SW480 (cell line): ENCODE measurements around the gene TCEA2.

Experiments
- DNase-seq: peaks from one replicate; pipeline ENCODE4 v3.0.0-alpha.2; 2016; ENCODE audit warnings: low spot score

TCEA2 gene

DNA sequence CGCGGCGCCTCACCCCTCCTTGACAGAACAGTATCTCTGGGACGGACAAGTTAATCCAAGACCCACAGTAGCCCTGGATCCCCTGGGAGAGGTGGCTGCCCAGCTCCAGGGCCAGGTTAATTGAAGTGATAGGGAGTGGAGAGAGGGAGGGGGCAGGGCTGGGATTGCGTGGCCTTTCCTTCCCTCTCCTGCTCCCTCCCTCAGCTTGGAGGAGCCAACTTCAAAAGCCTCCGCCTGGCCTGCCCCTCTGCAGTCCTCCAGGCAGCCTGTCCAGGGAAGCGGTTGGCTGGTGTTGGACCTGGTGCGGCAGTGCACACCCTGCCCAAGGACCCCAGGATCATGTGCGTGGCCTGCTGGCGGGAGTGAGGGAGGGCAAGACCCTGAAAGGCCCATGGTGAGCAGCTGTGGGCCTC is 27.1 kb upstream of the TCEA2 start, which contains the start of gene C20orf204:
Gene C20orf204, plus strand, starts transcription at position 250 of the 413 bp plus-strand sequence. Its CDS starts 142 bp downstream, at position 392.
- no peak for DNase-seq

DNA sequence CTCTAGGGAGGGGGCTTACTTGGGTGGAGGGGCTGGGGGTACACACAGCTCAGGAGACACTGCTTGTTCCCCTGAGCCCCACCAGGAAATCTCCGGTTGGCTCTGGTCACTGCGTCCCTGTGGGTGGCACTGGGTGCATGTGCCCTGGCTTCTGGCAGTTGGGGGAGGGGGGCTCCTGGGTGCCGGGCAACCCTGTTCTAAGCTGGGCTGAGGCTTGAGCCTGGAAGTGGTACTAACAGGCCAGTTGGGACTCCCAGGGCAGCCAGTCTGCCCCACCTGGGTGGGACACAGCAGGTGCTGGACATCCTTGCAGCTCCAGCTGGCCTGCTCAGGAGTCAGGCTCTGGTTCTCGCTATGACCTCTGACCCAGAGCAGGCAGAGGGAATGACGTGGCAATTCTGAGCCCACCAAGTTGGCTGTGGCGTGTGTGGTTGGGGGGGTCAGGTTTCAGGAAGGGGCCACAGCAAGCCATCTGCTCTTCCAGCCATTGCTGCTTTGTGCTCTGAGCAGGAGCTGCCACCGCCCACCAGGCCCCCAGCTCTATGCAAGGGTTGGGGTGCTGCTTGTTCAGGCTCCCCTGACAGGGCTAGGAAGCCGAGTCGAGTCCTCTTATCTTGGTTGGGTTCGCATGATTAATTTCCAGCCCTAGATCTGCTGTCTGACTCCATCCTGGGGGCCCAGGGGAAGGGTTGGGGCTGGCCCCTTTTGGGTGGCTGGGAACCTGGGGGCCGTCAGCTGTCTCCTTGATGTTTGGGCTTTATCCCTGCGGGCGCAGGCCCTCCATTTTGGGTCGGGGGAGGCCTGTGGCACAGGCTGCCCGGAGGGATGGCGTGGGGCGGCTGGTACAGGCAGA is 26.4 kb upstream of the TCEA2 start:
- DNase-seq, result no peak

DNA sequence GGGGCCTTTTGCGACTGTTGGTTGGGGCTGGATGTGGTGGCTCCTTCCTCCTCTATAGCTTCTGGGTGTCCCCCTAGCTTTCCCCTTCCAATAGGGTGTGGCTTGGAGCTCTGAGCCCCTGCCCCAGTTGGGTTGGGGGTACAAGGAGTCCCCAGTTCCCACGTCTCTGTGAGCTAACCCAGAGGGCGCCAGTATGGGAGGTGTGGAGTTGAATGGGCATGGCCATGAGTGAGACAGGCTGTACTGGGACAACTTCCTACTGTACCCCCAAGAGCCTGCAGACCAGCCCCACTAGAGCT is 25.9 kb upstream of the TCEA2 start:
- no peak for DNase-seq

DNA sequence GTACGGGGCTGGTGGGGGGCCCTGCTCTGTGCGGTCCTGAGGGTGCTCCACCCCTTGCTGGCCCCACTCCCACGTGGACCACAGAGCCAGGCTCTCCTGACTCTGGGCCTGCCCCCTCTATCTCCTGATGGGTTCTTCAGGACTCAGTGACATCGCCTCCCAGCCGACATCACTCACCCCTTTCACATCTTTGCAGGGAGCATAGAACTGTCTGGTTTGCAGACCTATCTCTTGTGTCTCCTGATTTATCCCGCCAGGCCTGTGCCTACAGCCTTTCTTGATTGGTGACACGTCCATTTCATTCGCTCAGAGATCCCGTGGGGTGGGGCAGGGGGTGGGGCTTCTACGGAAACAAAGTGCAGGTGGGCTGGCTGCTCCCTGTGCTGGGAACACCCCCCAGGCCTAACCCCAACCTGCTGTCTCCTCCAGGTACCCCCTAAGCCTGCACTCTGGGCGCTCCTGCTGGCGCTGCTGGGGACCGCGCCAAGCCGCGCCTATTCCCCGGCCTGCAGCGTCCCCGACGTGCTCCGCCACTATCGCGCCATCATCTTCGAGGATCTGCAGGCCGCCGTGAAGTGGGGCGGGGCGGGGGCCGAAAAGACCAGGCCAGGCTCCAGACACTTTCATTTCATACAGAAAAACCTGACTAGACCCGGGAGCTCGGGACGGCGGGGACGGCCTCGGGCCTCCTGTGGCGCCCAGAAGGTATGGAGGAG is 25.3 kb upstream of the TCEA2 start:
- DNase-seq, result peak; percentile 53

DNA sequence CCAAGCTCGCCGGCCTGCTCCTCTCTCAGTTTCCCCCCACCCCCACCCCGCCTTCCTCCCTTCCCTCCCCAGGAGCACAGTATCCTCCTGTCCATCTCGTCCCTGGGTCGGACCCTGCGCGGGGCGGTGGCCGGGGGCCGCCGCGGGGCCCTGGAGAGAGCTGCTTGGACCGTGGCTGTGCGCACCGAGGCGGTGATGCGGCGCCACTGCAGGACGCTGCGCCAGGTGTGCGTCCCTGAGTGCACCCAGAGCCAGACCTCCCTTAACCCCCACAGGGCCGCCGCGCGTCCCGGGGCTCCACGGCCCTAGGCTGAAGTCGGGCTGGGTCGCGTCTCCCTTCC is 24.8 kb upstream of the TCEA2 start:
- peak; percentile 72 for DNase-seq

DNA sequence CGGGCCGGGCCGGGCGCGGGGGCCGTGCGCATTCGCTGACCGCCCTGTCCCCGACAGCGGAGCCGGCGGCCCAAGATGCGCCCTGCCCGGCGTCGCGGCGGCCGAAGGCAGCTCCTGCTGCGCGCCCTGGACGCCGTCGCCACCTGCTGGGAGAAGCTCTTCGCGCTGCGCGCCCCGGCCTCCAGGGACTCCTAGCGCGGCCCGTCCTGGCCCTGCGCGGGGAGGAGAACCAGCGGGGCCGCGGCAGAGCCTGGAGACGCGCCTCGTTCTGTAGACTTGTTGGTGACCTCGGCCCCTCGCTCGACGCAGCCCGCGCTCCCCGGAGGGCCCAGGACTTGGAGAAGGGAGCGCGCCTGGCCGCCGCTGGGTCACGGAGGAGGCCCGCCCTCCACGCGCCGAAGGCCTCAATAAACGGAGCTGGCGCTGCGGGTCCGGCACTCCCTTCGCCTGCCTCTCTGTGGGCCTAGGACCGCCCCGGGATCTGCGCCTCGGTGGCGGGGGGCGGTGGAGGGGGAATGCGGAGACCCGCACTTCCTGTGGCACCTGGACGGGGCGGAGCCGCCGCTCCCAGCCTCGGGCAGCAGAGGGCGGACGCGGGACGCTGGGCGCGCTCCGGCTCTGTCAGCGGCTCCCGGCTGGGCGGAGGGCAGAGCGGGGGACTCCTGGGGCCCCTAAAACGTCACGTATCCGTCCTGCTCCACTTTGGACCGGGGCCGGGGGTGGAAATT is 24.3 kb upstream of the TCEA2 start:
- peak; percentile 90 for DNase-seq

DNA sequence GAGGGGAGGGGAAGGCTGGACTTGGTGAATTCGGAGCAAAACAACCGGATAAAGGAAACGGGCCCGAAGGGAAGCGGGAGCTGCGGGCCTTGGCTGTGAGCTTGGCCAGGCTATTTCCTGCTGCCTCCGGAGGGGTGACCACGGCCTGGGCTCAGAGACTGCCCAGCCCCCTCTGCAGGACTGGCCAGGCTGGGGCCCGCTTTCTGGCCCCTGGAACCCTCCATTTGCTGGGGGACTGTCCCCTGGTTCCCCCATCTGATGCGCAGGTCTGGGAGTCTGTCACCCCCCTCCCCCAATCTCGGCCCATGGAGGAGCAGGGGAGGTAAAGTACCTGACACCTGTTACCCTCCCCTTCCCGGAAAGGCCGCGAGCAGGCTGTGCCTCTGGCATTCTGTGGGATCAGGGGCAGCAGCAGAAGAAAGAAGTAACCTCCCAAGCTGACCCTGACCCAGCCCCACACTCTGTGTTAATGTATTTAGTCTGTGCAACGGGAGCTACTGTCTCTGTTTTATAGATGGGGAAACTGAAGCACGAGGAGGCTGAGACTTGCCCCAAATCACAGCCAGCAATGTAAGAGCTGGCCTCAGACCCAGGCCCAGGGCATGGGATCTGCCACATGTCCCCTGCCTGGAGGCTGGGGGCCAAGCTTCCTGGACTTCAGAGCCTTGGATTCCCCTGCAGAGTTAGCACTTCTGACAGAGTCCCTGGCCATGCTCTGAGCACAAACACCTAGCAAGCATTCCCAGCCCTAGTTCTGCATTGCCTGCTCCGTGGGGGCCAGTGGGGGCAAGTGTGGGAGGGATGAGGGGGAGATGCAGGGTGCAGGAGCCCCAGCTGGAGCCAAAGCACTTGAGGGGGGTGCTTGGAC is 23.5 kb upstream of the TCEA2 start:
- no peak for DNase-seq

DNA sequence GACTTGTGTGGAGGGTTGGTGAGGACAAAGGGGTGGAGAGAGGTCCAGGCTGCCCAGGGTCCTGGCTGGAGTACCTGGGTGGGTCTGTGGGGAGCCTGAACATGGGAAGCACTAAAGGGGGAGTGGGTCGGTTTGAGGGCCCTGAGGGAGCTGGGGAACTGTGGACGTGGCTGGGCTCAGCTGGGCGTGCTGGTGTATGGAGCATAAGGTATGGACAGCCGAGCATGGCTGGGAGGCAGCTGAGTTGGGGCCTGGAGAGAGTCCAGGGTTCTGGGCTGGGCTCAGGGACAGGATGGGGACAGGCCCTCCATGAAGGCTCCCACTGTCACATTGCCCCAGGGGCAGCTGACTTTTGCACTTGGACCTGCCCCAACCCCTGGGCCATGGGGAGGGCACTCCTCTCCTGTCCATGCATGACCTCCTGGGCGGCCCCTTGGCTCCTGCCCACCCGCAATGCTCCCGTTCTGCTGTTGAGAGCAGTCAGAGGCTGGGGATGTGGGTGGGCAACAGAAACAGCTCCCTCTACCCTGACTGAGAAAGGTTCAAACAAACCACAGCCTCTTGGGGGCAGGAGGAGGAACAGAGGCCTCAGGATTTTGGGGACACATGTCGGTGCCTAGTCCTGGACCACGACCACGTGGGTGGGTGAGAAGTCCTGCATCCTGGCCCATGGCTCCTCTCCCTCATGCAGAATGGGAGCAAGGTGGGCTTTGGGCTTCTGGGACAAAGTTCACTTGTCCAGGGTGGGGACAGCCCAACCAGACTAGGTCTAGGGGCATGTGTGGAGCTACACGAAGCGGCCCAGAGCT is 22.6 kb upstream of the TCEA2 start:
- no peak for DNase-seq

DNA sequence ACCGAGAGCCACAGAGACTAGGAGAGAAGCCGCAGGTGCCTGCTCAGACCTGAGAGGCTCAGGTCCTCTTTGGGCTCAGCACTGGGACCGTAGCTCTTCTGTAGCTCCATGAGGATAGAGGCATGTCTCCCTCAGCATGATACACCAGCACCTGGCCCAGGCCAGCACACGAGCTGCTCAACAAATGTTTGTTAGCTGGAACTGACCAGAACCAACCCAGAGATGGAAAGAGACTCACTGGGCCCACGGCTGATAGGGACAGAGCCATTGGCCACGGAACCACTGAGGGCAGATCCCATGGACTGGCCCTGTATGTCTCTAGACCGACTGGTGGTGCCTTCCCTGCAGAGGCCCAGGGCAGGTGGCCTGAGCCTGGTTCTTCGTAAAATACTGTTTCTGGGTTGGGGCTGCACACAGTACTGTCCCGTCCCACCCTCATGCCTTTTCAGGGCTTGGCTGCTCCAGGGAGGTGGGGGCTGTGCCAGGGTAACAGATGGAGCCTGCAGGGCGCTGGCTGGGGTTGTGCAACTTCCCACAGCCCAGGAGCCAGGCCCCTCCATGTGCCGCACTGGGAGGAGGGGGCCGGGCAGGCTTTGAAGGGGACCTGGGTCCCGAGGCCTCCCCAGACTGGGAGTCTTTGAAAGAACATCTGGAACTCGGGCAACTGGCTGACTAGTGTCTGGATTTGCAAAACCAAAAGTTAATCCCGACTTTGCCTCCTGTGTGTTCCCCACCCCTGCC is 21.8 kb upstream of the TCEA2 start:
- no peak for DNase-seq

DNA sequence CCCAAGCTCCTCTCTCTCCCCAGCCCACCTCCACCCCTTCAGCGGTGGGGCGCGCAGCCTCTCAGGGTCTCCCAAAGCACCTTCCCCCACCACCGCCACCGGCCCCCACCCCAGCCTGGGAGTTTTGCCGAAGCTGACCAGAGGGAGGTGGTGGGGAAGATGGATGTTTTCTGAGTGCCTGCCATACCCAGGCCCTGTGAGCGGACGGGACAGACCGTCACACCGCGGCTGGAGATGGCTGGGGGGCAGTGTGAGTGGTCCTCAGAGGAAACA is 21.3 kb upstream of the TCEA2 start:
- no peak for DNase-seq

DNA sequence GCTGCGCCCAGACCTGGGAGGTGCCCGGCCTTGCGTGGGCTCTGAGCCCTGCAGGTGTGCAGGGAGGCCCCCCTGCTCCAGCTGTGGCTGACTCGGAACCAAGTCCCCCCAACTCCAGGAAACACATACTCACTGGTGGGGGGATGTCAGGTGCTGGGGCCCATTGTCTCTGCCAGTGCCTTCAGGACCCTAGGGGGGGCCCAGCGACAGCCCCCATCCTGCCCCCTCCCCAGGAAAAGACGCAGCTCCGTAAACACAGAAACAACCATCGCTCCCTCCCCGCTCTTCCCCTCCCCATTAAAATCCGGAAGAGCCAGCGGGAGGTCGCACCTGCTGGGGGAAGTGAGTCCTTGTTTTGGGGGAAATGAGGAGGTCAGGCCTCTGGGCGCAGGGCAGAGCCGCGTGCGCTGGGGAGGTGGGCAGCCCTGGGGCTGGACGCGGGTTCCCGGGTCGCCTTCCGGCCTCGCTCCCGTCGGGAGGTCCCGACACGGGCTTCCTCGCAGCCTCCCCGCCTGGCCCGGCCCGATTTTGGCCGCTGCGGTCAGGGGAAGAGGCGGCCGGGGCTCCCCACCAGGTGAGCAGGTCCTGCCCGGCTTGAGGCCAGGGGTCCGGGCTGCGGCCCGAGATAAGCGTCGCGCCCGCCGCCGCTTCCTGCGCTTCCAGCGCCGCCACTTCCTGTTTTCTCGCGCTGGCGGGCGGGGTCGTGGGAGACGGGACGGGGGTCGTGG is 20.8 kb upstream of the TCEA2 start:
- DNase-seq, result no peak

DNA sequence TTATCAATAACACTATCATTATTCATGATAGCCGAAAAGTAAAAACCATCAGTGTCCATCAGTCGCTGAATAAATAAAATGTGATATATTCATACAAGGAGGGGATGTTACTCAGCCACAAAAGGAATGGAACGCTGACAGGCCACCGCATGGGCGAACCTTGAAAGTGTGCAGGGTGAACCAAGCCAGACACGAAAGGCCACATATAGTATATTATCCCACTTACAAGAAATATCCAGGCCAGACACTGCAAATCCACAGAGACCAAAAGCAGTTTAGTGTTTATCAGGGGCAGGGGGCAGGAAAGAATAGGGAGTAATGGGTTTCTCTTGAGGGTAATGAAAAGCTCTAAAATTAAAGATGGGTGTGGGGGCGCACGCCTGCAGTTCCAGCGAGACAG is 19.2 kb upstream of the TCEA2 start:
- no peak for DNase-seq

DNA sequence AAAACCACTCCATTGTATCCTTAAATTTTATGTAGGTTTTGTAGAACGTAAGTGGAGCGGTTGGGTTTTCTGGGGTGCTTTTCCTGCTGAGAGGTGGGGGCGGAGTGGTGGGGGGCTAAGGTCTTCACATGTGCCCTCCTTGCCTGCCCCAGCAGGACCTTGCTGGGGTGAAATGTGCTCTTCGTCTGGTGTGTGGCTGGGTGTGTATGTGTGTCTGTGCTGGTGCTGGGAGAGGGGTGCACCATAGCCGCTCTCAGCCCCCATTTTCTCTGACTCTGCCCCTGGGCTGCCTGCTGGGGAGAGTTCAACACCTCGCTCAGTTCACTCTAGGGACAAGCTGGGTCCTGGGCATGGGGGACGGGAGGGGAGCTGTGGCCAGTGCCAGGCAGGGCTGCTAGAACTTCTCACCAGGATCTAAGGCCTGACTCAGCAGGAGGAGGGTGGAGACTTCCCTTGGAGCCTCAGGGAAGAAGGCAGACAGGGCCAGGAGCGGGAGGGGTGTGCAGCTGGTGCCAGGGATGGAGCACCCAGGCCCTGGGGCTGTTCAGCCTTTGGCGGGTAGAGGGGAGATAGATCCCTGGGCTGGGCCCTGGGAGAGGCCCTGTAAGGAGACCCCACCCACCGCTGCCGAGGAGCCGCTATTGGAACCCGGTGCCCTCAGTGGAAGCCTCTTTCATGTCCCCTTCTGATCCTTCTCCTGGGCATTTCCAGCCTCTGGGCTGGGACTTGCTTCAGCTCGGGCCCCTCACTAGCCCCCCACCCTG is 18.3 kb upstream of the TCEA2 start:
- peak; percentile 54 for DNase-seq

DNA sequence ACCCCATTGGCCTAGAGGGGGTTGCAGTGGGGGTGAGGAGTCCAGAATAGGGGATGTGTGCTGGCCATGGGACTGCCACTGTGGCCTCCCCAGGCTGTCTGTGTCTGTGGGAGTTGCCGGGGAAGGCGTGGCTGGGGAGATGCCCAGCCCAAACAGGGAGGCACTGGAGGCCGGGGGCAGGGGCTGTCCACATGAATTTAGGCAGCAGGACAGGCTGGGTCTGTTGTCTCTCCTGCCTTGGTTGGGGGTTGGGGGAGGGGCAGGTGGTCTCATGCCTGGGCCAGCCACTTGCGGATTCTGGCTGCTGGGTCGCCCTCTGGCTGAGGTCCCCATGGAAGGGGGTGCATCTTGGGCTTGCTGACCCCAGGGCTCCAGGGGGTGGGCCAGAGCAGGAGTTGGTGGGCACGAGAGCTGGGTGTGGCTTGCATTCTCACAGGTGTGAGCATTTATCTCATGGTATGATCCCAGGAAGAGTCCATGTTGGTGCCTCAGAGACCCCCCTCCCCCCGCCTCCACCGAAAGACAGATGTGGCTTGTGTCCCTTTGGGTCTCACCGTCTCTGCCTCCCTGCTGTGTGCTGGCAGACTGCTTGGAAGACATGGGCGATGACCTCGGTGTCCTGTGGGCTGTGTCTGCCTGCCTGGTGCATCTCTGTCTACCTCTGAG is 17.5 kb upstream of the TCEA2 start:
- no peak for DNase-seq

DNA sequence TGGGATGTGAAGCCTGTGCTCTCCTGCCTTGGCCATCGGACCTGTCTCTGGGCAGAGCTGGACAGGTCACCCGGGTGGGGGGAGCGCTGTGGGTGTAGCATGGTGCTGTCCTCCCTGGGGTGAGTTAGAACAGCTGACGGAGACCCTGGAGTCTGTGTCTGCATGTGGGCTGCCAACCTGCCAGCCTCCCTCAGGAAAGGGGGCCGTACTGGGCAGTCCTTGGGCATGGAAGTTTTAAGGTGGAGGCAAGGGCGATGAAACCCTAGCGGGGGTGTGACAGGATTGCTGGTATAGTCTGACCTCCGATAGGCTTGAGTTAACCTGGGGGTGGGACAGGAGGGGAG is 16.0 kb upstream of the TCEA2 start:
- no peak for DNase-seq

DNA sequence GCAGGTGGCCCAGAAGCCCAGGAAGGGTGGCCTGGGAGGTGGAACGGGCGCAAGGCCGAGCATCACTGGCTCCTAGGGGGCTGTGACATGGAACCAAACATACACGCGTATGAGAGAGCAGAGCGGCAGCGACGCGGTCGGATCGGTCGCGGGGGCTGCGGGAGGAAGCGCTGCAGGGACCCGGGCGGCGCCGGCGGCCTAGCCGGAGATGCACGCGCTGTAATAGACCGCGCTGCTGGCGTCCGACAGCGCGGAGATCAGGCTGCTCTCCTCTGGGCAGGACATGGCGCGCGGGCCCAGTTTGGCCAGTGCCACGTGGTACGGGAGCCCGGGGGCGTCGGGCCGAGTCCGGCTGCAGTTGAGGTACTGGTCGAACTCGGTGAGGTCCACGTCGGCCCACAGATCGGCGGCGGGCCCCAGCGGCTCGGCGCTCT is 15.0 kb upstream of the TCEA2 start:
- DNase-seq, result no peak

DNA sequence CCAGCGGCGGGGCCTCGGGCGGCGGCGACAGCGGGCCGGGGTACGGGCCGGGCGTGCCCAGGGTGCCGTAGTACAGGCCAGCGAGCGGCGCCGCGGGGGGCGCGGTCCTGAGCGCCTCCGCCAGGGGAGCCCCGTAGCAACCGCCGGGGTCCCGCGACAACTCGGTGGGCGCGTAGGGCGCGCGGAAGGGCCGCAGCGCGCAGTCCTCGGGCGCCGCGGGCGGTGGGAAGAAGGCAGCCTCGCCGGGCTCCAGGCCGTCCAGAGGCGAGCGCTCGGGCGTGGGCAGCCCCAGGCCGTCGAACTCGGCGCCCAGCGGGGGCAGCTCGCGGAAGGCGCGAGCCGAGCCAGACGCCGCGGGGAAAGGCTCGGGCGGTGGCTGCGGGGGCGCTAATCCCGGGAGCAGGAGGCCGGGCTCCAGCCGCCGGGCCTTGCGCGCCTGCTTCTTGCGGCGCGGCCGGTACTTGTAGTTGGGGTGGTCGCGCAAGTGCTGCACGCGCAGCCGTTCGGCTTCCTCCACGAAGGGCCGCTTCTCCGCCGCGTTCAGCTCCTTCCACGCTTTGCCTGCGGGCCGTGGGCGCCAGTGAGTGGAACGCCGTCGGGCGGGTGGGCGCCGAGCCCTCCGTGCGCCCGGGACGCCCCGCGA is 14.5 kb upstream of the TCEA2 start:
- DNase-seq, result no peak
